GM23338 (cell line): ENCODE data around the gene PABPN1. TPM values are rescaled to one million over a fixed set of nuclear protein-coding genes. Genes with fewer than 3 reads are reported as not detected.

Source experiments
- ATAC-seq: fragments of 200-7000 bp; cut with Tn5 transposase; 3 replicates; pipeline ENCODE4 v1.9.1; 2020
- DNase-seq: peaks from one replicate; pipeline ENCODE4 v3.0.0-alpha.2; 2015; ENCODE audit warnings: low spot score
- H2AFZ ChIP-seq: fragments of 200-600 bp; sonication (generic); 2 replicates; pipeline ENCODE4 v1.8.0; 2016; ENCODE audit warnings: antibody characterized with exemption, mild to moderate bottlenecking, moderate library complexity
- H3F3A ChIP-seq: fragments of 200-600 bp; sonication (generic); replicated peaks from 2 replicates; pipeline ENCODE4 v1.8.0; 2017; ENCODE audit warnings: antibody characterized with exemption, mixed run types, low read depth
- H3K27ac ChIP-seq: fragments of 200-600 bp; sonication (generic); 2 replicates; pipeline ENCODE4 v1.6.1; 2016; ENCODE audit warnings: low read depth
- H3K27me3 ChIP-seq: fragments of 200-600 bp; sonication (generic); 2 replicates; pipeline ENCODE4 v1.8.0; 2016; ENCODE audit warnings: mild to moderate bottlenecking, mixed run types, moderate library complexity; ENCODE audit not compliant: insufficient read depth
- H3K36me3 ChIP-seq: fragments of 200-600 bp; sonication (generic); 2 replicates; pipeline ENCODE4 v1.8.0; 2016; ENCODE audit warnings: mild to moderate bottlenecking; ENCODE audit not compliant: insufficient read depth
- H3K4me1 ChIP-seq: fragments of 200-600 bp; sonication (generic); 2 replicates; pipeline ENCODE4 v1.8.0; 2016; ENCODE audit warnings: mild to moderate bottlenecking, moderate library complexity; ENCODE audit not compliant: insufficient read depth
- H3K4me2 ChIP-seq: fragments of 200-600 bp; sonication (generic); 2 replicates; pipeline ENCODE4 v1.7.1; 2017; ENCODE audit warnings: mixed run types
- H3K4me3 ChIP-seq: fragments of 200-600 bp; sonication (generic); 2 replicates; pipeline ENCODE4 v1.6.1; 2016; ENCODE audit warnings: mixed run types
- H3K79me2 ChIP-seq: fragments of 200-600 bp; sonication (generic); replicated peaks from 2 replicates; pipeline ENCODE4 v1.8.0; 2017; ENCODE audit warnings: mild to moderate bottlenecking; ENCODE audit not compliant: insufficient read depth
- H3K9me2 ChIP-seq: fragments of 200-600 bp; sonication (generic); 2 replicates; pipeline ENCODE4 v1.8.0; 2017; ENCODE audit not compliant: insufficient read depth
- H4K20me1 ChIP-seq: fragments of 200-600 bp; sonication (generic); replicated peaks from 2 replicates; pipeline ENCODE4 v1.8.0; 2017; ENCODE audit warnings: mild to moderate bottlenecking; ENCODE audit not compliant: insufficient read depth
- H3K27ac Mint-ChIP-seq: 2 replicates; pipeline ENCODE4 v1.8.0; 2020; ENCODE audit warnings: inconsistent platforms, mild to moderate bottlenecking, moderate library complexity, mixed read lengths
- H3K27me3 Mint-ChIP-seq: 3 replicates; pipeline ENCODE4 v1.8.0; 2022; ENCODE audit warnings: low read depth, mild to moderate bottlenecking, moderate library complexity, mixed read lengths, inconsistent platforms; ENCODE audit not compliant: insufficient read depth, poor library complexity
- H3K36me3 Mint-ChIP-seq: 3 replicates; pipeline ENCODE4 v1.8.0; 2021; ENCODE audit warnings: low read depth, mild to moderate bottlenecking, inconsistent platforms, moderate library complexity, mixed read lengths
- H3K4me1 Mint-ChIP-seq: 3 replicates; pipeline ENCODE4 v1.8.0; 2020; ENCODE audit warnings: mild to moderate bottlenecking, inconsistent platforms, mixed read lengths
- H3K4me3 Mint-ChIP-seq: 3 replicates; pipeline ENCODE4 v1.8.0; 2021; ENCODE audit warnings: moderate library complexity, mild to moderate bottlenecking, inconsistent platforms, mixed read lengths
- H3K9me3 Mint-ChIP-seq: 3 replicates; pipeline ENCODE4 v1.8.0; 2020; ENCODE audit warnings: moderate library complexity, mild to moderate bottlenecking, inconsistent platforms, mixed read lengths
- NANOG ChIP-seq: IDR thresholded peaks from 2 replicates; pipeline ENCODE4 v1.6.1; 2016; ENCODE audit warnings: antibody characterized with exemption, borderline replicate concordance
- POLR2AphosphoS5 ChIP-seq: IDR thresholded peaks from 2 replicates; pipeline ENCODE4 v1.6.1; 2016; ENCODE audit warnings: antibody characterized with exemption, low read depth
- ZNF331 ChIP-seq: fragments of 250-450 bp; sonication (Bioruptor Pico); IDR thresholded peaks from 2 replicates; pipeline ENCODE4 v1.5.0; 2020; ENCODE audit warnings: low read depth, mild to moderate bottlenecking, moderate library complexity
- polyA plus RNA-seq: library from polyadenylated mRNA; unstranded; fragments of >200 nt; fragmentation: Nextera tagmentation; extraction: Ambion mirVana; gene quantifications from 2 replicates; pipeline ENCODE4 v1.2.1, GENCODE V29; 2016
- total RNA-seq: library from RNA; depleted of rRNA; stranded (reverse); fragments of >200 nt; shearing (Covaris generic); gene quantifications from 2 replicates; pipeline ENCODE4 v1.2.3, GENCODE V29; 2014
- TF ChIP-seq, protein P1 (sequence below): IDR thresholded peaks from one replicate; pipeline ENCODE4 v1.6.1; 2018; ENCODE audit warnings: antibody characterized with exemption; ENCODE audit not compliant: unreplicated experiment
- TF ChIP-seq, protein P2 (sequence below): fragments of 250-450 bp; sonication (Bioruptor Pico); IDR thresholded peaks from 2 replicates; pipeline ENCODE4 v1.5.0; 2020; ENCODE audit warnings: mild to moderate bottlenecking, moderate library complexity
- TF ChIP-seq, protein P3 (sequence below): IDR thresholded peaks from 2 replicates; pipeline ENCODE4 v1.6.1; 2016; ENCODE audit warnings: antibody characterized with exemption
- TF ChIP-seq, protein P4 (sequence below), 2 experiments: fragments of 200-600 bp in 1 of 2; sonication (generic) in 1 of 2; conservative IDR thresholded peaks; 2 replicates each; pipeline versions ENCODE4 v1.5.1 to v1.6.1; 2016 to 2017; ENCODE audit warnings: antibody characterized with exemption in 2 of 2, low read depth in 2 of 2, mild to moderate bottlenecking in 2 of 2, moderate library complexity in 1 of 2

Gene PABPN1
- total and polyA plus RNA-seq, 2 experiments from 2014 or later = 116 to 342 TPM

DNA sequence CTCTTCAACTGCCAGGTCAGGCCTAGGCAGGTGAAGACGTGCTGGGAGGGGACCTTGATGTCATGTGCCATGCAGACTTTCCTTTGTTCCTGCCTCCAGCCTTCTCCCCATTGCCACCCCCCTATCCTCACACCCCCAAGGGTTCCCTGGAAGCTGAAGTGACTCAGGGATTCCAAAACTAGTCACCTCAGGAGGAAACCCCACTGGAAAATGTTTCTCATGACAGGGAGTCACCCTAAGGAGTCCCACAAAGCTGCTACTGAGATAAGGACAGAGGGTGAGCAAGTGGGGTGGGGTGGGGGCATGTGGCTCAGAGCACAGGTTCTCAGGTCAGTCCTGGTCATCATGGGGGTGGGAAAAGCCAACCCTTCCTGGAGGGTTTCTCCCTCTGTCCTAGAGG is 49.0 kb downstream of the PABPN1 start:
- H3K27me3 Mint-ChIP-seq = peaks cover 27% of the 10 kb centered on the region
- H3K4me1 Mint-ChIP-seq = peaks cover 11% of the 10 kb centered on the region
- H3K27ac Mint-ChIP-seq = no peak overlapping the region

DNA sequence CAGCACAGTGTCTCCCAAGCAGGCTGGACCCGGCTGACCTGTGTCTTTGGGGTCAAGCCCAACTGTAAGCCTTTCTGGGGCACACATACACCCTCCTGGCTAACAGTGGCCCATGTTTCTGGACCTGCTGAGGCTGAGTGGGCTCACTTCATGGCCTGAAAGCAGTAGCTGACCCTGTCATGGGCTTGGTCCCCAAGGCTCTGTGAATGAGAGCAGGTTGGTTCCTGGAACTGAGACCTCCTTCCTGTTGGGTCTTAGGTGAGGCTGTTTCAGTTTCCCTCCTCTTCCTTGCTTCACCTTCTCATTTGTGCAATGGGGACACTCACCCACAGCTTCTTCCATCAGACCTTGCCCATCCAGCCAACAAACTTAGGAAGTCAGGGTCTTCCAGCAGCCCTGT is 50.6 kb downstream of the PABPN1 start:
- Histone ChIP-seq H3K79me2 (no peaks in the 10 kb centered on the region), H3K4me2 (no peak overlapping the region), H4K20me1 (no peaks in the 10 kb centered on the region), H3K9me2 (peaks cover 4% of the 10 kb centered on the region; the same call in 1 of the 2 replicates), H3K36me3 (no peaks in the 10 kb centered on the region), H2AFZ (no peak overlapping the region), H3K27ac (no peak overlapping the region), H3K27me3 (peaks cover 28% of the 10 kb centered on the region), H3K4me3 (no peak overlapping the region), H3K4me1 (peaks cover 14% of the 10 kb centered on the region), H3F3A (peaks cover 5% of the 10 kb centered on the region)
- Mint-ChIP-seq H3K4me3 (no peak overlapping the region), H3K36me3 (no peaks in the 10 kb centered on the region; the same call in 2 of the 3 replicates), H3K27ac (no peak overlapping the region), H3K27me3 (peaks cover 25% of the 10 kb centered on the region), H3K4me1 (peaks cover 16% of the 10 kb centered on the region), H3K9me3 (no peaks in the 10 kb centered on the region)
- no peak for DNase-seq
- no peak for ATAC-seq
- TF ChIP-seq POLR2AphosphoS5 (no peak), ZNF331 (CRISPR knock-in tag) (no peak), NANOG (no peak)
- TF ChIP-seq, protein P1, sequence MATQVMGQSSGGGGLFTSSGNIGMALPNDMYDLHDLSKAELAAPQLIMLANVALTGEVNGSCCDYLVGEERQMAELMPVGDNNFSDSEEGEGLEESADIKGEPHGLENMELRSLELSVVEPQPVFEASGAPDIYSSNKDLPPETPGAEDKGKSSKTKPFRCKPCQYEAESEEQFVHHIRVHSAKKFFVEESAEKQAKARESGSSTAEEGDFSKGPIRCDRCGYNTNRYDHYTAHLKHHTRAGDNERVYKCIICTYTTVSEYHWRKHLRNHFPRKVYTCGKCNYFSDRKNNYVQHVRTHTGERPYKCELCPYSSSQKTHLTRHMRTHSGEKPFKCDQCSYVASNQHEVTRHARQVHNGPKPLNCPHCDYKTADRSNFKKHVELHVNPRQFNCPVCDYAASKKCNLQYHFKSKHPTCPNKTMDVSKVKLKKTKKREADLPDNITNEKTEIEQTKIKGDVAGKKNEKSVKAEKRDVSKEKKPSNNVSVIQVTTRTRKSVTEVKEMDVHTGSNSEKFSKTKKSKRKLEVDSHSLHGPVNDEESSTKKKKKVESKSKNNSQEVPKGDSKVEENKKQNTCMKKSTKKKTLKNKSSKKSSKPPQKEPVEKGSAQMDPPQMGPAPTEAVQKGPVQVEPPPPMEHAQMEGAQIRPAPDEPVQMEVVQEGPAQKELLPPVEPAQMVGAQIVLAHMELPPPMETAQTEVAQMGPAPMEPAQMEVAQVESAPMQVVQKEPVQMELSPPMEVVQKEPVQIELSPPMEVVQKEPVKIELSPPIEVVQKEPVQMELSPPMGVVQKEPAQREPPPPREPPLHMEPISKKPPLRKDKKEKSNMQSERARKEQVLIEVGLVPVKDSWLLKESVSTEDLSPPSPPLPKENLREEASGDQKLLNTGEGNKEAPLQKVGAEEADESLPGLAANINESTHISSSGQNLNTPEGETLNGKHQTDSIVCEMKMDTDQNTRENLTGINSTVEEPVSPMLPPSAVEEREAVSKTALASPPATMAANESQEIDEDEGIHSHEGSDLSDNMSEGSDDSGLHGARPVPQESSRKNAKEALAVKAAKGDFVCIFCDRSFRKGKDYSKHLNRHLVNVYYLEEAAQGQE = no peak
- TF ChIP-seq, protein P2, sequence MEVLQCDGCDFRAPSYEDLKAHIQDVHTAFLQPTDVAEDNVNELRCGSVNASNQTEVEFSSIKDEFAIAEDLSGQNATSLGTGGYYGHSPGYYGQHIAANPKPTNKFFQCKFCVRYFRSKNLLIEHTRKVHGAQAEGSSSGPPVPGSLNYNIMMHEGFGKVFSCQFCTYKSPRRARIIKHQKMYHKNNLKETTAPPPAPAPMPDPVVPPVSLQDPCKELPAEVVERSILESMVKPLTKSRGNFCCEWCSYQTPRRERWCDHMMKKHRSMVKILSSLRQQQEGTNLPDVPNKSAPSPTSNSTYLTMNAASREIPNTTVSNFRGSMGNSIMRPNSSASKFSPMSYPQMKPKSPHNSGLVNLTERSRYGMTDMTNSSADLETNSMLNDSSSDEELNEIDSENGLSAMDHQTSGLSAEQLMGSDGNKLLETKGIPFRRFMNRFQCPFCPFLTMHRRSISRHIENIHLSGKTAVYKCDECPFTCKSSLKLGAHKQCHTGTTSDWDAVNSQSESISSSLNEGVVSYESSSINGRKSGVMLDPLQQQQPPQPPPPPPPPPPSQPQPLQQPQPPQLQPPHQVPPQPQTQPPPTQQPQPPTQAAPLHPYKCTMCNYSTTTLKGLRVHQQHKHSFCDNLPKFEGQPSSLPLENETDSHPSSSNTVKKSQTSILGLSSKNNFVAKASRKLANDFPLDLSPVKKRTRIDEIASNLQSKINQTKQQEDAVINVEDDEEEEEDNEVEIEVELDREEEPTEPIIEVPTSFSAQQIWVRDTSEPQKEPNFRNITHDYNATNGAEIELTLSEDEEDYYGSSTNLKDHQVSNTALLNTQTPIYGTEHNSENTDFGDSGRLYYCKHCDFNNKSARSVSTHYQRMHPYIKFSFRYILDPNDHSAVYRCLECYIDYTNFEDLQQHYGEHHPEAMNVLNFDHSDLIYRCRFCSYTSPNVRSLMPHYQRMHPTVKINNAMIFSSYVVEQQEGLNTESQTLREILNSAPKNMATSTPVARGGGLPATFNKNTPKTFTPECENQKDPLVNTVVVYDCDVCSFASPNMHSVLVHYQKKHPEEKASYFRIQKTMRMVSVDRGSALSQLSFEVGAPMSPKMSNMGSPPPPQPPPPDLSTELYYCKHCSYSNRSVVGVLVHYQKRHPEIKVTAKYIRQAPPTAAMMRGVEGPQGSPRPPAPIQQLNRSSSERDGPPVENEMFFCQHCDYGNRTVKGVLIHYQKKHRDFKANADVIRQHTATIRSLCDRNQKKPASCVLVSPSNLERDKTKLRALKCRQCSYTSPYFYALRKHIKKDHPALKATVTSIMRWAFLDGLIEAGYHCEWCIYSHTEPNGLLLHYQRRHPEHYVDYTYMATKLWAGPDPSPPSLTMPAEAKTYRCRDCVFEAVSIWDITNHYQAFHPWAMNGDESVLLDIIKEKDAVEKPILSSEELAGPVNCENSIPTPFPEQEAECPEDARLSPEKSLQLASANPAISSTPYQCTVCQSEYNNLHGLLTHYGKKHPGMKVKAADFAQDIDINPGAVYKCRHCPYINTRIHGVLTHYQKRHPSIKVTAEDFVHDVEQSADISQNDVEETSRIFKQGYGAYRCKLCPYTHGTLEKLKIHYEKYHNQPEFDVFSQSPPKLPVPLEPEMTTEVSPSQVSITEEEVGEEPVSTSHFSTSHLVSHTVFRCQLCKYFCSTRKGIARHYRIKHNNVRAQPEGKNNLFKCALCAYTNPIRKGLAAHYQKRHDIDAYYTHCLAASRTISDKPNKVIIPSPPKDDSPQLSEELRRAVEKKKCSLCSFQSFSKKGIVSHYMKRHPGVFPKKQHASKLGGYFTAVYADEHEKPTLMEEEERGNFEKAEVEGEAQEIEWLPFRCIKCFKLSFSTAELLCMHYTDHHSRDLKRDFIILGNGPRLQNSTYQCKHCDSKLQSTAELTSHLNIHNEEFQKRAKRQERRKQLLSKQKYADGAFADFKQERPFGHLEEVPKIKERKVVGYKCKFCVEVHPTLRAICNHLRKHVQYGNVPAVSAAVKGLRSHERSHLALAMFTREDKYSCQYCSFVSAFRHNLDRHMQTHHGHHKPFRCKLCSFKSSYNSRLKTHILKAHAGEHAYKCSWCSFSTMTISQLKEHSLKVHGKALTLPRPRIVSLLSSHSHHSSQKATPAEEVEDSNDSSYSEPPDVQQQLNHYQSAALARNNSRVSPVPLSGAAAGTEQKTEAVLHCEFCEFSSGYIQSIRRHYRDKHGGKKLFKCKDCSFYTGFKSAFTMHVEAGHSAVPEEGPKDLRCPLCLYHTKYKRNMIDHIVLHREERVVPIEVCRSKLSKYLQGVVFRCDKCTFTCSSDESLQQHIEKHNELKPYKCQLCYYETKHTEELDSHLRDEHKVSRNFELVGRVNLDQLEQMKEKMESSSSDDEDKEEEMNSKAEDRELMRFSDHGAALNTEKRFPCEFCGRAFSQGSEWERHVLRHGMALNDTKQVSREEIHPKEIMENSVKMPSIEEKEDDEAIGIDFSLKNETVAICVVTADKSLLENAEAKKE = no peak
- TF ChIP-seq, protein P3, sequence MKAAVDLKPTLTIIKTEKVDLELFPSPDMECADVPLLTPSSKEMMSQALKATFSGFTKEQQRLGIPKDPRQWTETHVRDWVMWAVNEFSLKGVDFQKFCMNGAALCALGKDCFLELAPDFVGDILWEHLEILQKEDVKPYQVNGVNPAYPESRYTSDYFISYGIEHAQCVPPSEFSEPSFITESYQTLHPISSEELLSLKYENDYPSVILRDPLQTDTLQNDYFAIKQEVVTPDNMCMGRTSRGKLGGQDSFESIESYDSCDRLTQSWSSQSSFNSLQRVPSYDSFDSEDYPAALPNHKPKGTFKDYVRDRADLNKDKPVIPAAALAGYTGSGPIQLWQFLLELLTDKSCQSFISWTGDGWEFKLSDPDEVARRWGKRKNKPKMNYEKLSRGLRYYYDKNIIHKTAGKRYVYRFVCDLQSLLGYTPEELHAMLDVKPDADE = no peak

More for the DNA sequence above, 49.0 kb downstream of the PABPN1 start:
- DNase-seq (no peak), ATAC-seq (no peak)
- no peak overlapping the region for H2AFZ ChIP-seq
- peaks cover 8% of the 10 kb centered on the region for H3K4me1 ChIP-seq
- H3K27me3 ChIP-seq = peaks cover 20% of the 10 kb centered on the region
- H3K4me2 ChIP-seq = no peak overlapping the region
- peaks cover 9% of the 10 kb centered on the region for H3F3A ChIP-seq
- TF ChIP-seq, protein P4, sequence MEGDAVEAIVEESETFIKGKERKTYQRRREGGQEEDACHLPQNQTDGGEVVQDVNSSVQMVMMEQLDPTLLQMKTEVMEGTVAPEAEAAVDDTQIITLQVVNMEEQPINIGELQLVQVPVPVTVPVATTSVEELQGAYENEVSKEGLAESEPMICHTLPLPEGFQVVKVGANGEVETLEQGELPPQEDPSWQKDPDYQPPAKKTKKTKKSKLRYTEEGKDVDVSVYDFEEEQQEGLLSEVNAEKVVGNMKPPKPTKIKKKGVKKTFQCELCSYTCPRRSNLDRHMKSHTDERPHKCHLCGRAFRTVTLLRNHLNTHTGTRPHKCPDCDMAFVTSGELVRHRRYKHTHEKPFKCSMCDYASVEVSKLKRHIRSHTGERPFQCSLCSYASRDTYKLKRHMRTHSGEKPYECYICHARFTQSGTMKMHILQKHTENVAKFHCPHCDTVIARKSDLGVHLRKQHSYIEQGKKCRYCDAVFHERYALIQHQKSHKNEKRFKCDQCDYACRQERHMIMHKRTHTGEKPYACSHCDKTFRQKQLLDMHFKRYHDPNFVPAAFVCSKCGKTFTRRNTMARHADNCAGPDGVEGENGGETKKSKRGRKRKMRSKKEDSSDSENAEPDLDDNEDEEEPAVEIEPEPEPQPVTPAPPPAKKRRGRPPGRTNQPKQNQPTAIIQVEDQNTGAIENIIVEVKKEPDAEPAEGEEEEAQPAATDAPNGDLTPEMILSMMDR (conservative IDR thresholded peaks at IDR 0.05; ENCODE audit: low read depth in 2 of 2) = no peak
- no peak for TF ChIP-seq POLR2AphosphoS5
- H3K79me2 ChIP-seq = no peaks in the 10 kb centered on the region
- H3K4me3 ChIP-seq = no peak overlapping the region
- H3K27ac ChIP-seq = no peak overlapping the region
- no peaks in the 10 kb centered on the region; the same call in 2 of the 3 replicates for H3K36me3 Mint-ChIP-seq
- no peaks in the 10 kb centered on the region for H4K20me1 ChIP-seq
- peaks cover 4% of the 10 kb centered on the region; the same call in 1 of the 2 replicates for H3K9me2 ChIP-seq
- no peaks in the 10 kb centered on the region for H3K36me3 ChIP-seq
- H3K9me3 Mint-ChIP-seq = no peaks in the 10 kb centered on the region
- H3K4me3 Mint-ChIP-seq = no peak overlapping the region
